ENCODE data around the gene AZIN2. TPM values are rescaled to one million over a fixed set of nuclear protein-coding genes. Genes with fewer than 3 reads are reported as not detected.
A peak's percentile ranks its signal among the peaks of the same experiment; 100 is the strongest.
"Not testable (repeated sequence)": the region's sequence is repeated elsewhere in the genome, so short reads cannot be mapped to it uniquely, and the experiment has no call there.

Gene AZIN2
- 10 to 100 TPM; 16.5 to 16.6 TPM for total RNA-seq

DNA sequence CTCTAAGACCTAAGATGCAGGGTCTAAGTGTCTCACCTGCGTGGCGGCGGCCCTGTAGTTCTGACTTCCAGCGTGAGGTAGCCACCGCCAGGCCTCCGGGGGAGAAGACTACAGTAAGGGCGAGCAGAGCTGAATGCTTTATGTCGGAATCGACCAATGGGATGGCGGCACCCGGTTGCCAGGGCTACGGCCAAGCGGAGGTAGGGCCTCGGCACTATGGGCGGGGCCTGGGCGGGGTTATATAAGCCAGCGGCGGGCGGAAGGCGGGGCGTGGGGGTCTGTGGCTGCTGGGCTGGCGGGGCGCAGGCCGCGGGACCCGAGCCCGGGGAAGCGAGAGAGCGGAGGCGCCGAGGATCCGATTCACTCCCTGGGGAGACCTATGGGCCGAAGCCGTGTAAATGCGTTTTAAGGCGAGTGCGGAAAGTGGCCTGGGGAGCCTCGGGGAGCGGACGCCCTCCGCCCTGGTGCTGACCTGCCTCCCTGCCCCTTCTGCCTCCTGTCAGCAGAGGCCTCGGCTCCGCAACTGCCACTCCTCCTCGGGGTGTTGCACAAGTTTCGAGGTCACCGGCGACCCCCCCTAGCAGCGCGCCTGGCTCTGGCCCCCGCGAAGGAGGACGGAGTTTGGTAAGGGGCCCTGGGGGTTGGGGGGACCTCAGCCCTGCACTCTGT is at the start of gene AZIN2:
Gene AZIN2 (plus strand): TSS at position 269 of the 669 bp plus-strand sequence. CDS start 1,097 bp downstream, outside the sequence.
- Mint-ChIP-seq H3K4me3 (peak within 1 kb of the TSS; percentile 88), H3K9me3 (no peaks in the 10 kb centered on the region), H3K27me3 (peaks cover 6% of the 10 kb centered on the region), H3K36me3 (peaks cover 3% of the 10 kb centered on the region), H3K4me1 (peaks cover 22% of the 10 kb centered on the region), H3K27ac (peak within 1 kb of the TSS; percentile 55)
- DNase-seq (peak; percentile 98), ATAC-seq (ENCODE audit: low read depth) (peak; percentile 98)
- POLR2A ChIA-PET = interaction anchor here (0.7 to 2.4 kb wide), 10 partner anchors 8 to 135 kb away, joined by 3 to 12 read pairs (median 4); no protein-coding TSS in a partner anchor

GRCh38 chr1:33031506-33031905 is 49.4 kb upstream of the AZIN2 start:
- peaks cover 36% of the 10 kb centered on the region for H3K36me3 Mint-ChIP-seq
- no peak for ATAC-seq (ENCODE audit: low read depth)
- no peaks in the 10 kb centered on the region for H3K9me3 Mint-ChIP-seq
- no peak overlapping the region for H3K4me3 Mint-ChIP-seq
- POLR2A ChIA-PET = no interaction called here
- H3K4me1 Mint-ChIP-seq = peaks cover 43% of the 10 kb centered on the region
- no peak overlapping the region for H3K27ac Mint-ChIP-seq
- no peaks in the 10 kb centered on the region for H3K27me3 Mint-ChIP-seq
- DNase-seq = no peak

- ATAC-seq (ENCODE audit: low read depth) = no peak
- Mint-ChIP-seq H3K4me3 (no peak overlapping the region), H3K36me3 (peaks cover 41% of the 10 kb centered on the region), H3K27ac (no peak overlapping the region), H3K27me3 (no peaks in the 10 kb centered on the region), H3K9me3 (no peaks in the 10 kb centered on the region), H3K4me1 (peaks cover 48% of the 10 kb centered on the region)
- DNase-seq = no peak
- POLR2A ChIA-PET = no interaction called here
Observed at GRCh38 chr1:33032126-33032869, 48.7 kb upstream of the AZIN2 start.

- Mint-ChIP-seq H3K4me3 (peak overlapping the region; percentile 98), H3K27me3 (peaks cover 8% of the 10 kb centered on the region), H3K27ac (peak overlapping the region; percentile 93), H3K36me3 (peaks cover 24% of the 10 kb centered on the region), H3K9me3 (no peaks in the 10 kb centered on the region), H3K4me1 (peaks cover 44% of the 10 kb centered on the region)
- DNase-seq = no peak
- no peak for ATAC-seq (ENCODE audit: low read depth)
- POLR2A ChIA-PET = interaction anchor here (0.5 kb wide), 1 partner anchor 51 kb away, joined by 3 read pairs; no protein-coding TSS in a partner anchor
Observed at GRCh38 chr1:33036051-33036525, 44.9 kb upstream of the AZIN2 start.

- peak within 1 kb of the TSS; percentile 93 for H3K27ac Mint-ChIP-seq
- peaks cover 37% of the 10 kb centered on the region for H3K4me1 Mint-ChIP-seq
Observed at GRCh38 chr1:33036526-33037503, 44.1 kb upstream of the AZIN2 start, which contains the start of gene AK2. Gene AK2 (minus strand): TSS chr1:33036883. CDS start chr1:33036828, 55 bp downstream.

GRCh38 chr1:33039840-33040239 is 41.1 kb upstream of the AZIN2 start:
- H3K27me3 Mint-ChIP-seq = peaks cover 8% of the 10 kb centered on the region
- H3K36me3 Mint-ChIP-seq = peaks cover 13% of the 10 kb centered on the region
- H3K4me1 Mint-ChIP-seq = peaks cover 27% of the 10 kb centered on the region
- H3K27ac Mint-ChIP-seq = no peak overlapping the region
- POLR2A ChIA-PET = interaction anchor here (1.1 kb wide), 1 partner anchor 41 kb away, joined by 3 read pairs; the partner anchor contains the start of gene AZIN2
- no peak overlapping the region for H3K4me3 Mint-ChIP-seq
- ATAC-seq (ENCODE audit: low read depth) (no peak), DNase-seq (no peak)
- H3K9me3 Mint-ChIP-seq = no peaks in the 10 kb centered on the region

More at GRCh38 chr1:33036526-33037503, 44.1 kb upstream of the AZIN2 start, which contains the start of gene AK2:
- DNase-seq (peak; percentile 88), ATAC-seq (ENCODE audit: low read depth) (peak; percentile 100)
- Mint-ChIP-seq H3K27me3 (peaks cover 8% of the 10 kb centered on the region), H3K4me3 (peak within 1 kb of the TSS; percentile 98), H3K9me3 (no peaks in the 10 kb centered on the region), H3K36me3 (peaks cover 18% of the 10 kb centered on the region)
- POLR2A ChIA-PET = interaction anchor here (0.5 kb wide), 1 partner anchor 50 kb away, joined by 3 read pairs; no protein-coding TSS in a partner anchor

- Mint-ChIP-seq H3K4me3 (no peak overlapping the region), H3K9me3 (no peaks in the 10 kb centered on the region), H3K4me1 (peaks cover 31% of the 10 kb centered on the region), H3K36me3 (peaks cover 8% of the 10 kb centered on the region), H3K27ac (no peak overlapping the region), H3K27me3 (peaks cover 8% of the 10 kb centered on the region)
- DNase-seq = no peak
- ATAC-seq (ENCODE audit: low read depth) = no peak
- POLR2A ChIA-PET = no interaction called here
Observed at GRCh38 chr1:33041026-33041425, 39.9 kb upstream of the AZIN2 start.

GRCh38 chr1:33042831-33043230 is 38.1 kb upstream of the AZIN2 start:
- H3K4me3 Mint-ChIP-seq = no peak overlapping the region
- no peaks in the 10 kb centered on the region for H3K9me3 Mint-ChIP-seq
- no peak overlapping the region for H3K27ac Mint-ChIP-seq
- H3K36me3 Mint-ChIP-seq = no peaks in the 10 kb centered on the region
- ATAC-seq (ENCODE audit: low read depth) = no peak
- no peak for DNase-seq
- POLR2A ChIA-PET = no interaction called here
- H3K27me3 Mint-ChIP-seq = peaks cover 12% of the 10 kb centered on the region
- peaks cover 22% of the 10 kb centered on the region for H3K4me1 Mint-ChIP-seq

DNA sequence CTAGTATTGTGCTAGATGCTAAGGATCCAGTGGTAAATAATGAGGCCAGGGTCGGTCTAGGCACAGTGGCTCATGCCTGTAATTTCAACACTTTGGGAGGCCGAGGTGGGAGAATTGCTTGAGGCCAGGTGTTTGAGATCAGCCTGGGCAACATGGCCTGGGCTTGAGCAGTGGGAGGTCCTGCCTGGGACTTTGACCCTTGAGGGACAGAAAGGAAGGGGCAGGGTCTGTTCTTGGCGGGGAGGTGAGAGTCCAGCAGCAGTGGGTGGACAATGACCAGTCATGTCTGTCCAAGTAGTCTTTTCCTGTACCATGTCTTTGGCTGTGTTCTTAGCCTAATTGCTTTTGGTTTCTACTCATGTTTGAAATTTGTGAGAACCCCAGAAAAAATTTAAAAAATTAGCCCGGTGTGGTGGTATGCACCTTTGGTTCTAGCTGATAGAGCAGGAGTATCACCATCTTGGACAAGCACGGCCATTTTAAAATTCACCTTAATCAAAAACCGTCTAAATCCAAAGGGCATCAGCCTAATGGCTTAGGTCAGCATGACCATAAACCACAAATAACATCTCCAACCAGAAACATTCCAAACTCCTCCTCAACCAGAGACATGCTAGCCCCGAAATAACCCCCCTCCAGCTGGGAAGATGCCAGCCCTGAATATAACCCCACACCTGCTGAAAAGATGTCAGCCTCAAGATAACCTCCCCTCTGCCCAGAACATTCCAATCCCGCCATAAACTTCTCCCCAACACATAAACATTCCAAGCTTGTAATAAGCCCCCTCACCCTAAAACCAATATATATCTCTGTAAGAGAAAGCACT is 37.5 kb upstream of the AZIN2 start:
- DNase-seq = no peak
- H3K9me3 Mint-ChIP-seq = no peaks in the 10 kb centered on the region
- no peaks in the 10 kb centered on the region for H3K36me3 Mint-ChIP-seq
- no peak overlapping the region for H3K4me3 Mint-ChIP-seq
- H3K27me3 Mint-ChIP-seq = peaks cover 12% of the 10 kb centered on the region
- H3K4me1 Mint-ChIP-seq = peaks cover 22% of the 10 kb centered on the region
- POLR2A ChIA-PET = no interaction called here
- no peak overlapping the region for H3K27ac Mint-ChIP-seq
- ATAC-seq (ENCODE audit: low read depth) = no peak

DNA sequence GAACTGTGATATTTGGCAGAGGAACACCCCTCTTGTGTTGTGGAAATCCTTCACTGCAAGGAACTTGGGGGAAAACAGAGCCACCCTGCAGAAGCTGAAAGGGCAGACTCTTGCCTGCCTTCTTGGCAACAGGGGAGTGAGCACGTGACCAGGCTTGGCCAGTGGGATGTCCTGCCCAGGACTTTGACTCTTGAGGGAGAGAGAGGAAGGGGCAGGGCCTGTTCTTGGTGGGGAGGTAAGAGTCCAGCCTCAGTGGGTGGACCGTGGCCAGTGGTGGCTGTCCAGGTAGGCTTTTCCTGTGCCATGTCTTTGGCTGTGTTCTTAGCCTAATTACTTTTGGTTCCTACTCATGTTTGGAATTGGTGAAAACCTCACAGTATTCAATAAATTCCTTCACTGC is 35.7 kb upstream of the AZIN2 start:
- H3K4me1 Mint-ChIP-seq = peaks cover 24% of the 10 kb centered on the region
- H3K36me3 Mint-ChIP-seq = no peaks in the 10 kb centered on the region
- H3K27me3 Mint-ChIP-seq = peaks cover 4% of the 10 kb centered on the region
- H3K27ac Mint-ChIP-seq = peak overlapping the region; percentile 9
- POLR2A ChIA-PET = no interaction called here
- no peak for ATAC-seq (ENCODE audit: low read depth)
- no peak overlapping the region for H3K4me3 Mint-ChIP-seq
- DNase-seq = no peak
- no peaks in the 10 kb centered on the region for H3K9me3 Mint-ChIP-seq

- peaks cover 27% of the 10 kb centered on the region for H3K4me1 Mint-ChIP-seq
- peak overlapping the region; percentile 9 for H3K27ac Mint-ChIP-seq
- peak; percentile 54 for ATAC-seq (ENCODE audit: low read depth)
- no peaks in the 10 kb centered on the region for H3K36me3 Mint-ChIP-seq
- DNase-seq = no peak
- POLR2A ChIA-PET = no interaction called here
- H3K9me3 Mint-ChIP-seq = peaks cover 2% of the 10 kb centered on the region
- peak overlapping the region; percentile 1 for H3K4me3 Mint-ChIP-seq
- peaks cover 7% of the 10 kb centered on the region for H3K27me3 Mint-ChIP-seq
Observed at GRCh38 chr1:33045814-33046213, 35.1 kb upstream of the AZIN2 start.

GRCh38 chr1:33046234-33046633 is 34.7 kb upstream of the AZIN2 start:
- H3K4me1 Mint-ChIP-seq = peaks cover 27% of the 10 kb centered on the region
- H3K27me3 Mint-ChIP-seq; H3K27ac Mint-ChIP-seq; H3K9me3 Mint-ChIP-seq; POLR2A ChIA-PET; ATAC-seq (ENCODE audit: low read depth); H3K36me3 Mint-ChIP-seq; DNase-seq: not testable (repeated sequence)
- H3K4me3 Mint-ChIP-seq = peak overlapping the region; percentile 1
